H1 (cell line): ENCODE data around the gene RAD51B. TPM values are rescaled to one million over a fixed set of nuclear protein-coding genes. Genes with fewer than 3 reads are reported as not detected.

Experiments used
- ASH2L ChIP-seq: fragments of 200-600, 300-600 bp; sonication (generic); IDR thresholded peaks from one replicate; pipeline ENCODE4 v1.7.1; 2017; ENCODE audit warnings: low read length
- BACH1 ChIP-seq: IDR thresholded peaks from 2 replicates; pipeline ENCODE4 v1.6.1; 2012; ENCODE audit warnings: low read length, improper control_type of control experiment
- CBX5 ChIP-seq: fragments of 300-800, 300-1000 bp; sonication (generic); IDR thresholded peaks from 2 replicates; pipeline ENCODE4 v1.7.1; 2016; ENCODE audit warnings: antibody characterized with exemption, low read length, low read depth
- GABPA ChIP-seq: IDR thresholded peaks from 2 replicates; pipeline ENCODE4 v1.6.1; 2011; ENCODE audit warnings: mild to moderate bottlenecking, low read length, moderate library complexity, borderline replicate concordance; ENCODE audit not compliant: insufficient read depth
- HDAC2 ChIP-seq, 2 experiments: fragments of 300-600 bp in 1 of 2; sonication (generic) in 1 of 2; IDR thresholded peaks; 2 replicates each; pipeline ENCODE4 v1.6.1; 2011 to 2012; ENCODE audit warnings: low read depth in 2 of 2, low read length in 2 of 2, mild to moderate bottlenecking in 2 of 2, moderate library complexity in 2 of 2, borderline replicate concordance in 1 of 2, inconsistent platforms in 1 of 2
- POLR2A ChIP-seq, 2 experiments: IDR thresholded peaks; 1 replicate in 1 of 2; 2 replicates in 1 of 2; pipeline ENCODE4 v1.6.1; 2011; ENCODE audit warnings: low read depth in 2 of 2, low read length in 2 of 2, mild to moderate bottlenecking in 2 of 2; ENCODE audit errors: control extremely low read depth in 1 of 2
- polyA plus RNA-seq, 7 experiments: library from polyadenylated mRNA; depleted of rRNA in 3 of 7; stranded (reverse) in 5 of 7; unstranded in 2 of 7; fragments of >200 nt in 5 of 7; fragments of 200-250 nt in 2 of 7; gene quantifications; 1 replicate in 5 of 7; 2 replicates in 1 of 7; 4 replicates in 1 of 7; pipeline versions ENCODE4 v1.2.1 to v1.2.3, GENCODE V29; 2011 to 2013; ENCODE audit warnings: missing spikeins in 2 of 7, mixed read lengths in 2 of 7
- total RNA-seq: library from RNA; stranded (reverse); fragmentation: NEBNext Ultra II Directional; extraction: Animal tissue kit (Norgen Biotek cat#: 25700); gene quantifications from 2 replicates; pipeline ENCODE4 v1.2.1, GENCODE V29; 2021

Gene RAD51B
- total and polyA plus RNA-seq, 2 of the 8 experiments (the other 6 are each of a cell fraction or from before 2014, with no cell fraction given) = 3.9 to 14.9 TPM

GRCh38 chr14:67952786-67953185 lies 133.2 kb downstream of the RAD51B start (continued):
- TF ChIP-seq GABPA (no peak), POLR2A (IDR thresholded peaks at IDR 0.05; ENCODE audit: control extremely low read depth in 1 of 2, low read depth in 2 of 2, low read length in 2 of 2) (no peak), CBX5 (no peak), BACH1 (no peak), ASH2L (no peak), HDAC2 (IDR thresholded peaks at IDR 0.05; ENCODE audit: borderline replicate concordance in 1 of 2, low read depth in 2 of 2, low read length in 2 of 2) (no peak)
